Stimulated activated CD8-positive, alpha-beta memory T cell treated with anti-CD3 and anti-CD28 coated beads, Interleukin-15, amount 100 ng/mL, for 24 hours (primary cell): ENCODE data around the gene PPIL4.

Source experiments
- DNase-seq: peaks from one replicate; pipeline ENCODE4 v3.0.0-alpha.2; 2020; ENCODE audit warnings: low read depth

The PPIL4 gene

DNA sequence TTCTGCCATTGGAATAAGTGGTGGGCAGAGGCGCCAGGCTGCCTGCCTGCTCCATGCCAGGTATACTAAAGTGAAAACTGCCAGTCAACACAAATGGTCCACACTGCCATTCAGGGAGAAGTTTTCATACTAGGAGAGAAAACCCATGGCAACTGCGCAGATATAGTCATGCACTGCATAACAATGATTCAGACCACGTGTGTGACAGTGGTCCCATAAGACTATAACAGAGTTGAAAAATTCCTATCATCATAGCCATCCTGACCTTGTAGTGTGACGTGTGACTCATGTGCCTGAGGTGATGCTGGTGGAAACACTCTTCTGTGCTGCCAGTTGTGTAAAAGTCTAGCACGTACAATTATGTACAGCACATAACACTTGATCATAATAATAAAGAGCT is 86.1 kb downstream of the PPIL4 start:
- no peak for DNase-seq

DNA sequence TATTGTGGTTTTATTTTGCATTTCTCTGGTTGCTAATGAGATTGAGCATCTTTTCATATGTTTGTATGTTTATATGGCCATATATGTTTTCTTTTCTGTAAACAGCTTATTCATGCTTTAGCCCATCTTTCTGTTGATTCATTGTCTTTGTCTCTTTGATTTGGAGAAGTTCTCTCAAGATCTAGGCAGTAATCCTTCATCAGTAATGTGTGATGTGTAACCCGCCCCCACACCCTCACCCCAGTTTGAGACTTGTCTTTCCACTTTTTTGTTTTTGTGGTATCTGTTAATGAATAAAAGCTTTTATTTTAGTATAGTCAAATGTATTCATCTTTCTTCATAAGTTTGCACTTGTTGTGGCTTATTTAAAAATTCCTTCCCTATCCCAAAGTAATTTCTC is 87.0 kb downstream of the PPIL4 start:
- DNase-seq = no peak

DNA sequence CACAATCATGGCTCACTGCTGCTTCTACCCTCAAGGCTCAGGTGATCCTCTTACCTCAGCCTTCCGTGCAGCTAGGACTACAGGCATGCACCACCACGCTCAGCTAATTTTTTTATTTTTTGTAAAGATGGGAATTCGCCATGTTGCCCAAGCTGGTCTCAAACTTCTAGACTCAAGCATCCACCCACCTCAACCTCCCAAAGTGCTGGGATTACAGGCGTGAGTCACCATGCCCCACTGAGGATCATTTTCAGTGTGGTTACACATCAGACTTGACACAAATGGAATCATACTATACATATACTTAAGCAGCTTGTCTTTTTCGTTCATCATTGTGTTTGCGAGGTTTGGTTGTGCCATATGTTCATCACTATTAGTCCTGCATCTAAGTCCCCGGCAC is 87.6 kb downstream of the PPIL4 start:
- DNase-seq = no peak

DNA sequence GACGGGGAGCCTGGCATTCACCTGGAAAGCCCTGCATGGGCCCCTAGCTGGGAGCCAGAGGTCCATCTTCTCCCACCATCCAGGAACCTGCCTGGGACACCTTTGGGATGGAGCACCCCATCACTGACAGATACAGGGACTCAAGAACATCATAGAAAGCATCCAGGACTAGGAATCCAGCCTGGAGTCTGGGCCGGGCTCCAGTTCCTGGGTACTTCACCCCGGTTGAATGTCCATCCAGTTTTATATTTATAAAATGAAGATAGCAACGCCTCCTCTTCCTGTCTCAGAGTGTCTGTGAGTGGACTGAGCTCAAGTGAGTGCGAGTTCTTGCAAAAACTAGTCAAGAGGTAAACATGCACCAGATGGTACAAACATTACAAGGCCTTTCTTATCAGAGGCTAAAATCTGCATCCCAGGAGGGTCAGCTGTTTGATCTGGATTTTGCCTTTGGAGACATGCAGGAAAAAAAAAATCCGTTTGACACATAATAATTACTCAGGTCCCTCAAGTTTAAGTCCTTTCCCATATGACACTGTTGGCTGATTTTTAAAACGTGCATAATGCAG is 88.4 kb downstream of the PPIL4 start:
- DNase-seq = no peak

- no peak for DNase-seq
Measured at GRCh38 chr6:149456311-149457021, 89.4 kb downstream of the PPIL4 start.

DNA sequence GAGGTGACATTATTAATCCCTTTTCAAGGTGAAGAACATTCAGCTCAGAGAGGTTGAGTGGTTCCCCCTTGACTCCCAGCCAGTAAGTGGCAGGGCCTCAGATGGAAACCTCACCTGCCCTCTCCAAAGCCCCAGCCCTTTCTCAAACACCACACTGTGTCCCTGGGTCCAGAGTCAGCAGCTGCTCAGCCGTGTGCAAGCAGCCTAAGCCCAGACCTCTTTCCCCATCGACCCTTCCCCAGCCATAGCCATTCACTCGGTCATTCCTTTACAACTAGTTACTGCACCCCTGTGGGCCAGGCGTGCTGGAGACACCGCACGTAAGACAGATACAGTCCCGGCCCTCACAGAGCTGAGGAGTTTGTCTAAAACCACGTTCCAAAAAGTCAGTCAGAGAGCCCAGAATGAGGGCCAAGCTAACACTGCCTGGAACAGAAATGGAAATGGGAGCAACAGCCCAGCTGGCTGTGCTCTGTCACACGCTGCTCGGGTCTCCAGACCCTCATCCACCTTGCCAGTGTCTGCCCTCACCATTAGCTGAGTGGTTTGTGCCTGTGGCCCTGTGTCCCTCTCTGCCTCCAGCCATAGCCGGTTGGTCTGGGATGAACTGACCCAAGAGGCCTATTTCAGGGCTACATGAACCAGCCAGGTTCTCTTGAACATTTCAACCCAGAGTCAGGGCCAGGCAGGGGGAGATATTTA is 90.7 kb downstream of the PPIL4 start:
- no peak for DNase-seq
